ENCODE data around the gene SLC14A1.

DNA sequence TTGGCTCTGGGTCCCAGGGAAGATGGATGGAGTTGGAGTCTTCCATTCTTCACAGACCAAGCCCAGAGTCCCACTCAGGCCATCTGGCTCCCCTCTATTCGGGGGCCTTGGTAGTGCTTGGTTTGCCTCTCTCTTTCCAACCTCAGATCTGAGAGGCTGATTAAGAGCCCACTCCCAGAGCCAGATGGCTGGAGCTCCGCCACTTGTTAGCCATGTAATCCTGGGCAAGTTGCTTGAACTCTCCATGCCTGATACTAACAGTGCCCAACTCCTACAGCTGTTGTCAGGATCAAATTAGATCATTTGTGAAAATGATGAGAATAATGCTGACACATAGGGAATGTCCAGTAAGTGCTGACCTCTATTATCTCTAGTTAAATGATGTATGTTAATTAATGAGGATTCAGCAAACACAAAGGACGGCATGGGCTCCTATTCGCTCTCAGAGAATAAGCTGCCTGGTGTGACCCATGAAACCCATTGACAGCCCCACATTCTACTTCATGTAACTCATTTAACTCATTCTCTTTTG is 46.6 kb upstream of the SLC14A1 start:
- TF ChIP-seq, protein P1, sequence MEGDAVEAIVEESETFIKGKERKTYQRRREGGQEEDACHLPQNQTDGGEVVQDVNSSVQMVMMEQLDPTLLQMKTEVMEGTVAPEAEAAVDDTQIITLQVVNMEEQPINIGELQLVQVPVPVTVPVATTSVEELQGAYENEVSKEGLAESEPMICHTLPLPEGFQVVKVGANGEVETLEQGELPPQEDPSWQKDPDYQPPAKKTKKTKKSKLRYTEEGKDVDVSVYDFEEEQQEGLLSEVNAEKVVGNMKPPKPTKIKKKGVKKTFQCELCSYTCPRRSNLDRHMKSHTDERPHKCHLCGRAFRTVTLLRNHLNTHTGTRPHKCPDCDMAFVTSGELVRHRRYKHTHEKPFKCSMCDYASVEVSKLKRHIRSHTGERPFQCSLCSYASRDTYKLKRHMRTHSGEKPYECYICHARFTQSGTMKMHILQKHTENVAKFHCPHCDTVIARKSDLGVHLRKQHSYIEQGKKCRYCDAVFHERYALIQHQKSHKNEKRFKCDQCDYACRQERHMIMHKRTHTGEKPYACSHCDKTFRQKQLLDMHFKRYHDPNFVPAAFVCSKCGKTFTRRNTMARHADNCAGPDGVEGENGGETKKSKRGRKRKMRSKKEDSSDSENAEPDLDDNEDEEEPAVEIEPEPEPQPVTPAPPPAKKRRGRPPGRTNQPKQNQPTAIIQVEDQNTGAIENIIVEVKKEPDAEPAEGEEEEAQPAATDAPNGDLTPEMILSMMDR (IDR thresholded peaks at IDR 0.05) = no peak
- TF ChIP-seq POLR2A (IDR thresholded peaks at IDR 0.05) = no peak
